Measurements from ENCODE around the gene GNAQ. TPM values are rescaled to one million over a fixed set of nuclear protein-coding genes. Genes with fewer than 3 reads are reported as not detected.

The GNAQ gene
- total and polyA plus RNA-seq, 2 experiments from 2014 or later, result 21.1 to 43.1 TPM

DNA sequence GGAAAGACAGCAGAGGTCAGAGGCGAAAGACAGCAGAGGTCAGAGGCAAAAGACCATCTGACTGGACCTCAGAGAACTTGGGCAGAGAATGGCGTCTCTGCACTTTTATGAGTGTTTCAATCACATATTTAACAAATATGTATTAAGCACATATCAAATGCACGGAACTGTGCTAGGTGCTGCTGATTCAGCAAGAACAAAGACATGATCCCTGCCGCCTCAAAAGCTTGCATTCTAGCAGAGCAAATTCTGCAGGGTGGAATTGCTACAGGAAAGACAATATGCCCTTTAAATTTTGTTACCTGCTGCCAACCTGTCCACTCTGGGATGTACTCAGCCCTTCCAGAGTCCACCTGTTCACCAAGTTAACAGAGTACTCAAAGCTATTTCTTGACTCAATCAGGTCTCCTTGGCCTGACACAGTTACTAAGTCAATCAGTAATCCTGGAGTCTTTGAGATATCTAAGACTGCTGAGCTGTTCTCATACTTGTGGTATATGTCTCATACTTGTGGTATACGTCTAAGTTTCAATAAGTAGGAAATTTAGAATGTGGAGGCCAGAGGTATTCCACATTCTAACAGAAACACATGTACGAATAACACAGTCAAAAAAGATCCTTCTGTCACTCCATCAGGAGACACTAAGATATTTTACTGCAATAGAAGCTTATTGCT is 131.8 kb downstream of the GNAQ start:
- Histone ChIP-seq H3K9me2 (ENCODE audit: insufficient read depth) (0 out of 2 replicates have a peak, but pooled peaks cover 4% of the 10 kb centered on the region), H3K27me3 (ENCODE audit: insufficient read depth) (no peaks in the 10 kb centered on the region), H3K4me3 (no peak overlapping the region), H3K4me1 (ENCODE audit: insufficient read depth) (peaks cover 5% of the 10 kb centered on the region; the same call in 1 of the 2 replicates), H3K27ac (ENCODE audit: low read depth) (no peak overlapping the region), H3K79me2 (replicated peaks; ENCODE audit: insufficient read depth) (no peaks in the 10 kb centered on the region; the same call in 1 of the 2 replicates), H4K20me1 (replicated peaks; ENCODE audit: insufficient read depth) (no peaks in the 10 kb centered on the region; the same call in 1 of the 2 replicates), H3K4me2 (no peak overlapping the region), H3F3A (replicated peaks; ENCODE audit: low read depth) (no peaks in the 10 kb centered on the region), H3K36me3 (ENCODE audit: insufficient read depth) (no peaks in the 10 kb centered on the region), H2AFZ (no peak overlapping the region)
- DNase-seq (ENCODE audit: low spot score), result no peak
- no peak overlapping the region for H3K27ac Mint-ChIP-seq
- H3K4me1 Mint-ChIP-seq, result peaks cover 2% of the 10 kb centered on the region
- H3K9me3 Mint-ChIP-seq, result no peaks in the 10 kb centered on the region
- H3K36me3 Mint-ChIP-seq (ENCODE audit: low read depth), result no peaks in the 10 kb centered on the region; the same call in 2 of the 3 replicates
- peaks cover 1% of the 10 kb centered on the region for H3K27me3 Mint-ChIP-seq (ENCODE audit: insufficient read depth, low read depth, poor library complexity)
- TF ChIP-seq EZH2phosphoT487 (IDR thresholded peaks at IDR 0.05; ENCODE audit: unreplicated experiment) (no peak), REST (IDR thresholded peaks at IDR 0.05; ENCODE audit: unreplicated experiment) (no peak), EZH2 (IDR thresholded peaks at IDR 0.05; ENCODE audit: low read depth, unreplicated experiment) (no peak), POLR2AphosphoS5 (IDR thresholded peaks at IDR 0.05; ENCODE audit: low read depth) (no peak), ETS1 (IDR thresholded peaks at IDR 0.05) (no peak), ZNF114 (CRISPR knock-in tag; IDR thresholded peaks at IDR 0.05) (no peak), STAT1 (IDR thresholded peaks at IDR 0.05; ENCODE audit: unreplicated experiment) (no peak), ZNF331 (CRISPR knock-in tag; IDR thresholded peaks at IDR 0.05; ENCODE audit: low read depth) (no peak), NANOG (IDR thresholded peaks at IDR 0.05; ENCODE audit: borderline replicate concordance) (no peak), CREB1 (CRISPR knock-in tag; IDR thresholded peaks at IDR 0.05; ENCODE audit: low read depth) (no peak), JUNB (IDR thresholded peaks at IDR 0.05; ENCODE audit: unreplicated experiment) (no peak)
- TF ChIP-seq, protein P1, sequence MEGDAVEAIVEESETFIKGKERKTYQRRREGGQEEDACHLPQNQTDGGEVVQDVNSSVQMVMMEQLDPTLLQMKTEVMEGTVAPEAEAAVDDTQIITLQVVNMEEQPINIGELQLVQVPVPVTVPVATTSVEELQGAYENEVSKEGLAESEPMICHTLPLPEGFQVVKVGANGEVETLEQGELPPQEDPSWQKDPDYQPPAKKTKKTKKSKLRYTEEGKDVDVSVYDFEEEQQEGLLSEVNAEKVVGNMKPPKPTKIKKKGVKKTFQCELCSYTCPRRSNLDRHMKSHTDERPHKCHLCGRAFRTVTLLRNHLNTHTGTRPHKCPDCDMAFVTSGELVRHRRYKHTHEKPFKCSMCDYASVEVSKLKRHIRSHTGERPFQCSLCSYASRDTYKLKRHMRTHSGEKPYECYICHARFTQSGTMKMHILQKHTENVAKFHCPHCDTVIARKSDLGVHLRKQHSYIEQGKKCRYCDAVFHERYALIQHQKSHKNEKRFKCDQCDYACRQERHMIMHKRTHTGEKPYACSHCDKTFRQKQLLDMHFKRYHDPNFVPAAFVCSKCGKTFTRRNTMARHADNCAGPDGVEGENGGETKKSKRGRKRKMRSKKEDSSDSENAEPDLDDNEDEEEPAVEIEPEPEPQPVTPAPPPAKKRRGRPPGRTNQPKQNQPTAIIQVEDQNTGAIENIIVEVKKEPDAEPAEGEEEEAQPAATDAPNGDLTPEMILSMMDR (conservative IDR thresholded peaks at IDR 0.05; ENCODE audit: low read depth in 2 of 2), result no peak
- TF ChIP-seq, protein P2, sequence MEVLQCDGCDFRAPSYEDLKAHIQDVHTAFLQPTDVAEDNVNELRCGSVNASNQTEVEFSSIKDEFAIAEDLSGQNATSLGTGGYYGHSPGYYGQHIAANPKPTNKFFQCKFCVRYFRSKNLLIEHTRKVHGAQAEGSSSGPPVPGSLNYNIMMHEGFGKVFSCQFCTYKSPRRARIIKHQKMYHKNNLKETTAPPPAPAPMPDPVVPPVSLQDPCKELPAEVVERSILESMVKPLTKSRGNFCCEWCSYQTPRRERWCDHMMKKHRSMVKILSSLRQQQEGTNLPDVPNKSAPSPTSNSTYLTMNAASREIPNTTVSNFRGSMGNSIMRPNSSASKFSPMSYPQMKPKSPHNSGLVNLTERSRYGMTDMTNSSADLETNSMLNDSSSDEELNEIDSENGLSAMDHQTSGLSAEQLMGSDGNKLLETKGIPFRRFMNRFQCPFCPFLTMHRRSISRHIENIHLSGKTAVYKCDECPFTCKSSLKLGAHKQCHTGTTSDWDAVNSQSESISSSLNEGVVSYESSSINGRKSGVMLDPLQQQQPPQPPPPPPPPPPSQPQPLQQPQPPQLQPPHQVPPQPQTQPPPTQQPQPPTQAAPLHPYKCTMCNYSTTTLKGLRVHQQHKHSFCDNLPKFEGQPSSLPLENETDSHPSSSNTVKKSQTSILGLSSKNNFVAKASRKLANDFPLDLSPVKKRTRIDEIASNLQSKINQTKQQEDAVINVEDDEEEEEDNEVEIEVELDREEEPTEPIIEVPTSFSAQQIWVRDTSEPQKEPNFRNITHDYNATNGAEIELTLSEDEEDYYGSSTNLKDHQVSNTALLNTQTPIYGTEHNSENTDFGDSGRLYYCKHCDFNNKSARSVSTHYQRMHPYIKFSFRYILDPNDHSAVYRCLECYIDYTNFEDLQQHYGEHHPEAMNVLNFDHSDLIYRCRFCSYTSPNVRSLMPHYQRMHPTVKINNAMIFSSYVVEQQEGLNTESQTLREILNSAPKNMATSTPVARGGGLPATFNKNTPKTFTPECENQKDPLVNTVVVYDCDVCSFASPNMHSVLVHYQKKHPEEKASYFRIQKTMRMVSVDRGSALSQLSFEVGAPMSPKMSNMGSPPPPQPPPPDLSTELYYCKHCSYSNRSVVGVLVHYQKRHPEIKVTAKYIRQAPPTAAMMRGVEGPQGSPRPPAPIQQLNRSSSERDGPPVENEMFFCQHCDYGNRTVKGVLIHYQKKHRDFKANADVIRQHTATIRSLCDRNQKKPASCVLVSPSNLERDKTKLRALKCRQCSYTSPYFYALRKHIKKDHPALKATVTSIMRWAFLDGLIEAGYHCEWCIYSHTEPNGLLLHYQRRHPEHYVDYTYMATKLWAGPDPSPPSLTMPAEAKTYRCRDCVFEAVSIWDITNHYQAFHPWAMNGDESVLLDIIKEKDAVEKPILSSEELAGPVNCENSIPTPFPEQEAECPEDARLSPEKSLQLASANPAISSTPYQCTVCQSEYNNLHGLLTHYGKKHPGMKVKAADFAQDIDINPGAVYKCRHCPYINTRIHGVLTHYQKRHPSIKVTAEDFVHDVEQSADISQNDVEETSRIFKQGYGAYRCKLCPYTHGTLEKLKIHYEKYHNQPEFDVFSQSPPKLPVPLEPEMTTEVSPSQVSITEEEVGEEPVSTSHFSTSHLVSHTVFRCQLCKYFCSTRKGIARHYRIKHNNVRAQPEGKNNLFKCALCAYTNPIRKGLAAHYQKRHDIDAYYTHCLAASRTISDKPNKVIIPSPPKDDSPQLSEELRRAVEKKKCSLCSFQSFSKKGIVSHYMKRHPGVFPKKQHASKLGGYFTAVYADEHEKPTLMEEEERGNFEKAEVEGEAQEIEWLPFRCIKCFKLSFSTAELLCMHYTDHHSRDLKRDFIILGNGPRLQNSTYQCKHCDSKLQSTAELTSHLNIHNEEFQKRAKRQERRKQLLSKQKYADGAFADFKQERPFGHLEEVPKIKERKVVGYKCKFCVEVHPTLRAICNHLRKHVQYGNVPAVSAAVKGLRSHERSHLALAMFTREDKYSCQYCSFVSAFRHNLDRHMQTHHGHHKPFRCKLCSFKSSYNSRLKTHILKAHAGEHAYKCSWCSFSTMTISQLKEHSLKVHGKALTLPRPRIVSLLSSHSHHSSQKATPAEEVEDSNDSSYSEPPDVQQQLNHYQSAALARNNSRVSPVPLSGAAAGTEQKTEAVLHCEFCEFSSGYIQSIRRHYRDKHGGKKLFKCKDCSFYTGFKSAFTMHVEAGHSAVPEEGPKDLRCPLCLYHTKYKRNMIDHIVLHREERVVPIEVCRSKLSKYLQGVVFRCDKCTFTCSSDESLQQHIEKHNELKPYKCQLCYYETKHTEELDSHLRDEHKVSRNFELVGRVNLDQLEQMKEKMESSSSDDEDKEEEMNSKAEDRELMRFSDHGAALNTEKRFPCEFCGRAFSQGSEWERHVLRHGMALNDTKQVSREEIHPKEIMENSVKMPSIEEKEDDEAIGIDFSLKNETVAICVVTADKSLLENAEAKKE (CRISPR knock-in tag; IDR thresholded peaks at IDR 0.05), result no peak
- ATAC-seq, result no peak
- no peak overlapping the region for H3K4me3 Mint-ChIP-seq
